ENCODE measurements around the gene SETD3. TPM values are rescaled to one million over a fixed set of nuclear protein-coding genes. Genes with fewer than 3 reads are reported as not detected.
A peak's percentile ranks its signal among the peaks of the same experiment; 100 is the strongest.

Gene SETD3
- total RNA-seq, 4 donors from 2014 or later, result 135 to 170 (median 148) TPM

- H3K4me1 ChIP-seq, result peaks cover 7 to 50% (median 31%) of the 10 kb centered on the region in 4 donors
- no peak overlapping the region for H3K4me3 ChIP-seq
- no peaks in the 10 kb centered on the region for H3K9me3 ChIP-seq
- H3K27me3 ChIP-seq, result no peaks in the 10 kb centered on the region
- WGBS, result 62% methylated on average over 11 of the region's 15 CpGs
- H3K27ac ChIP-seq (replicated peaks in 1 of 4), result peak overlapping the region in 3 of 4 donors; percentile 72 to 88 (median 79)
- TF ChIP-seq, protein P1, sequence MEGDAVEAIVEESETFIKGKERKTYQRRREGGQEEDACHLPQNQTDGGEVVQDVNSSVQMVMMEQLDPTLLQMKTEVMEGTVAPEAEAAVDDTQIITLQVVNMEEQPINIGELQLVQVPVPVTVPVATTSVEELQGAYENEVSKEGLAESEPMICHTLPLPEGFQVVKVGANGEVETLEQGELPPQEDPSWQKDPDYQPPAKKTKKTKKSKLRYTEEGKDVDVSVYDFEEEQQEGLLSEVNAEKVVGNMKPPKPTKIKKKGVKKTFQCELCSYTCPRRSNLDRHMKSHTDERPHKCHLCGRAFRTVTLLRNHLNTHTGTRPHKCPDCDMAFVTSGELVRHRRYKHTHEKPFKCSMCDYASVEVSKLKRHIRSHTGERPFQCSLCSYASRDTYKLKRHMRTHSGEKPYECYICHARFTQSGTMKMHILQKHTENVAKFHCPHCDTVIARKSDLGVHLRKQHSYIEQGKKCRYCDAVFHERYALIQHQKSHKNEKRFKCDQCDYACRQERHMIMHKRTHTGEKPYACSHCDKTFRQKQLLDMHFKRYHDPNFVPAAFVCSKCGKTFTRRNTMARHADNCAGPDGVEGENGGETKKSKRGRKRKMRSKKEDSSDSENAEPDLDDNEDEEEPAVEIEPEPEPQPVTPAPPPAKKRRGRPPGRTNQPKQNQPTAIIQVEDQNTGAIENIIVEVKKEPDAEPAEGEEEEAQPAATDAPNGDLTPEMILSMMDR (IDR thresholded peaks at IDR 0.05), result no peak
- TF ChIP-seq EP300 (IDR thresholded peaks at IDR 0.05), result no peak
- TF ChIP-seq POLR2AphosphoS5 (IDR thresholded peaks at IDR 0.05), result no peak
- no peak for TF ChIP-seq POLR2A (IDR thresholded peaks at IDR 0.05; ENCODE audit: low read depth)
- intact Hi-C loops (cut with DNase I), result no loop called here
- peaks cover 37 to 99% (median 82%) of the 10 kb centered on the region in 4 donors for H3K36me3 ChIP-seq
- DNase-seq (ENCODE audit: extremely low spot score), result no peak
These were observed 30.0 kb upstream of the SETD3 start for GRCh38 chr14:99510556-99511139.

DNA sequence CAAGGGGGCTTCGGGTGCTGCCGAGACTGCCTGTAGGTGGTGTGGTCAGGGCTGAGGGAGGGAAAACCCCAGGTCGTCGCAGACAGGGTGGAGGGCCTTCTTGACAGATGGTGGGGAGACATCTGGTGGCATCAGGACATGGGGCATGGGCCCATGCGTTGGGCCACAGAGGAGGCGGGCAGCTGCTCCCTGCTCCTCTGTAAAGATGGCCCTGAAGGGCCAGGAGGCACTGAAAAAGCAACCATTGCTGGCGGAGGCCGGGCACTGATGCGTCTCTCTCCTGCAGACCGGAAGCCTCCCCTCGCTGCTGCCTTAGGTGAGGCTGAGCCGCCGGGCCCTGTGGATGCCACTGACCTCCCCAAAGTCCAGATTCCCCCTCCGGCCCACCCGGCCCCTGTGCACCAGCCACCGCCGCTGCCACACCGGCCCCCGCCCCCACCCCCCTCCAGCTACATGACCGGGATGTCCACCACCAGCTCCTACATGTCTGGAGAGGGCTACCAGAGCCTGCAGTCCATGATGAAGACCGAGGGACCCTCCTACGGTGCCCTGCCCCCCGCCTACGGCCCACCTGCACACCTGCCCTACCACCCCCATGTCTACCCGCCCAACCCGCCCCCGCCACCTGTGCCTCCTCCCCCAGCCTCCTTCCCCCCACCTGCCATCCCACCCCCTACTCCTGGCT lies 29.4 kb upstream of the SETD3 start:
- Histone ChIP-seq H3K27ac (replicated peaks in 1 of 4) (peak overlapping the region in 1 of 4 donors; percentile 79), H3K36me3 (peaks cover 43 to 99% (median 82%) of the 10 kb centered on the region in 4 donors), H3K9me3 (no peaks in the 10 kb centered on the region), H3K4me1 (peaks cover 7 to 50% (median 31%) of the 10 kb centered on the region in 4 donors), H3K27me3 (no peaks in the 10 kb centered on the region), H3K4me3 (no peak overlapping the region)
- DNase-seq (ENCODE audit: extremely low spot score), result no peak
- intact Hi-C loops (cut with DNase I), result no loop called here
- 85% methylated on average over 17 of the region's 27 CpGs for WGBS
- no peak for TF ChIP-seq POLR2A (IDR thresholded peaks at IDR 0.05; ENCODE audit: low read depth)
- TF ChIP-seq EP300 (IDR thresholded peaks at IDR 0.05), result no peak
- no peak for TF ChIP-seq POLR2AphosphoS5 (IDR thresholded peaks at IDR 0.05)
- TF ChIP-seq, protein P1 (IDR thresholded peaks at IDR 0.05), result no peak

GRCh38 chr14:99508896-99509629 lies 28.4 kb upstream of the SETD3 start:
- Histone ChIP-seq H3K27ac (replicated peaks in 1 of 4) (peak overlapping the region in 2 of 4 donors; percentile 13 to 30), H3K9me3 (no peaks in the 10 kb centered on the region), H3K27me3 (no peaks in the 10 kb centered on the region), H3K36me3 (peaks cover 40 to 99% (median 82%) of the 10 kb centered on the region in 4 donors), H3K4me1 (peaks cover 7 to 44% (median 31%) of the 10 kb centered on the region in 4 donors), H3K4me3 (no peak overlapping the region)
- WGBS, result 73% methylated on average over 14 of the region's 23 CpGs
- no peak for TF ChIP-seq POLR2AphosphoS5 (IDR thresholded peaks at IDR 0.05)
- no peak for DNase-seq (ENCODE audit: extremely low spot score)
- intact Hi-C loops (cut with DNase I), result no loop called here

GRCh38 chr14:99507860-99508640 lies 27.4 kb upstream of the SETD3 start:
- H3K27ac ChIP-seq (replicated peaks in 1 of 4), result peak overlapping the region in 2 of 4 donors; percentile 14 to 33
- 84% methylated on average over 8 of the region's 13 CpGs for WGBS

More at GRCh38 chr14:99507860-99508640, 27.4 kb upstream of the SETD3 start:
- H3K9me3 ChIP-seq, result no peaks in the 10 kb centered on the region
- peaks cover 47 to 99% (median 82%) of the 10 kb centered on the region in 4 donors for H3K36me3 ChIP-seq
- DNase-seq (ENCODE audit: extremely low spot score), result no peak
- peaks cover 7 to 35% (median 30%) of the 10 kb centered on the region in 4 donors for H3K4me1 ChIP-seq
- intact Hi-C loops (cut with DNase I), result no loop called here
- H3K27me3 ChIP-seq, result no peaks in the 10 kb centered on the region
- TF ChIP-seq POLR2AphosphoS5 (IDR thresholded peaks at IDR 0.05) (no peak), EP300 (IDR thresholded peaks at IDR 0.05) (no peak), POLR2A (IDR thresholded peaks at IDR 0.05; ENCODE audit: low read depth) (no peak)
- TF ChIP-seq, protein P1 (IDR thresholded peaks at IDR 0.05), result no peak
- H3K4me3 ChIP-seq, result no peak overlapping the region
